GM12878 (cell line): ENCODE measurements around the gene IL10. TPM values are rescaled to one million over a fixed set of nuclear protein-coding genes. Genes with fewer than 3 reads are reported as not detected.

Experiments
- ATAC-seq: fragments of 200-7000 bp; cut with Tn5 transposase; 3 replicates; pipeline ENCODE4 v1.9.1; 2020; ENCODE audit warnings: mild to moderate bottlenecking, moderate library complexity
- BruUV-seq: library from RNA; stranded (reverse); fragments of 400-500 nt; replicated peaks from 2 replicates; lab custom pipeline; 2021; lab: Mats Ljungman, UMichigan
- CTCF ChIA-PET: fragments of 300-600 bp; sonication (Branson Sonifier 250); formaldehyde crosslinking; extraction: SDS; loops from one replicate; lab custom pipeline; 2021; ENCODE audit warnings: inconsistent platforms; lab: Yijun Ruan, JAX
- POLR2A ChIA-PET: fragments of 350-600 bp; formaldehyde crosslinking; extraction: SDS; loops from one replicate; lab custom pipeline; 2021; ENCODE audit warnings: inconsistent platforms; lab: Charles Lee
- RAD21 ChIA-PET: fragments of 300-600 bp; sonication (Branson Sonifier 250); formaldehyde crosslinking; loops from one replicate; lab custom pipeline; 2023; ENCODE audit warnings: antibody characterized with exemption; ENCODE audit not compliant: unreplicated experiment; lab: Charles Lee
- SMC1A ChIA-PET: fragments of 300-600 bp; sonication (Branson Sonifier 250); formaldehyde crosslinking; loops from one replicate; lab custom pipeline; 2023; ENCODE audit not compliant: unreplicated experiment, uncharacterized antibody; lab: Charles Lee
- DNase-seq: peaks from one replicate; pipeline ENCODE4 v3.0.0-alpha.2; 2011; ENCODE audit warnings: low read depth, low spot score
- FAIRE-seq: peaks from 3 replicates; lab custom pipeline; 2011; peaks lifted over from hg19 to GRCh38; lab: Jason Lieb, UNC
- H2AFZ ChIP-seq: 2 replicates; pipeline ENCODE4 v1.6.0; 2011; ENCODE audit warnings: low read depth, low read length, control low read depth; ENCODE audit not compliant: control insufficient read depth
- H3K27ac ChIP-seq: 2 replicates; pipeline ENCODE4 v1.5.1; 2011; ENCODE audit warnings: control low read depth; ENCODE audit not compliant: control insufficient read depth, insufficient read depth
- H3K27me3 ChIP-seq, 2 experiments: replicated peaks in 1 of 2; 2 replicates each; pipeline versions ENCODE4 v1.6.0 to v1.6.1; 2011; ENCODE audit warnings: low read length in 1 of 2; ENCODE audit not compliant: control insufficient read depth in 2 of 2, insufficient read depth in 2 of 2
- H3K36me3 ChIP-seq, 2 experiments: 2 replicates each; pipeline ENCODE4 v1.5.1; 2011; ENCODE audit warnings: low read length in 1 of 2; ENCODE audit not compliant: control insufficient read depth in 2 of 2, insufficient read depth in 2 of 2
- H3K4me1 ChIP-seq: 2 replicates; pipeline ENCODE4 v1.6.1; 2011; ENCODE audit warnings: mild to moderate bottlenecking, low read length, moderate library complexity, mixed read lengths; ENCODE audit not compliant: control insufficient read depth, insufficient read depth
- H3K4me2 ChIP-seq: 2 replicates; pipeline ENCODE4 v1.6.0; 2011; ENCODE audit warnings: control low read depth; ENCODE audit not compliant: control insufficient read depth, insufficient read depth
- H3K4me3 ChIP-seq: fragments of 200-600 bp; sonication (generic); 2 replicates; pipeline ENCODE4 v1.5.1; 2016
- H3K79me2 ChIP-seq: 2 replicates; pipeline ENCODE4 v1.6.0; 2011; ENCODE audit warnings: low read length; ENCODE audit not compliant: control insufficient read depth, insufficient read depth
- H3K9ac ChIP-seq: 2 replicates; pipeline ENCODE4 v1.8.0; 2011; ENCODE audit warnings: low read length, control low read depth, mixed read lengths; ENCODE audit not compliant: control insufficient read depth, insufficient read depth
- H3K9me3 ChIP-seq: replicated peaks from 3 replicates; pipeline ENCODE4 v1.5.1; 2011; ENCODE audit warnings: mild to moderate bottlenecking, low read length; ENCODE audit not compliant: control insufficient read depth, insufficient read depth
- H4K20me1 ChIP-seq: 2 replicates; pipeline ENCODE4 v1.6.0; 2011; ENCODE audit not compliant: control insufficient read depth, insufficient read depth
- ASH2L ChIP-seq: fragments of 300-600, 200-600 bp; sonication (generic); IDR thresholded peaks from 2 replicates; pipeline ENCODE4 v1.6.1; 2017; ENCODE audit warnings: low read depth, mild to moderate bottlenecking, borderline replicate concordance
- CREB1 ChIP-seq: IDR thresholded peaks from 2 replicates; pipeline ENCODE4 v1.6.1; 2012; ENCODE audit warnings: low read depth, mild to moderate bottlenecking, inconsistent platforms
- DPF2 ChIP-seq: fragments of 450-650 bp; IDR thresholded peaks from 2 replicates; pipeline ENCODE4 v1.6.1; 2017; ENCODE audit warnings: mild to moderate bottlenecking
- FOS ChIP-seq: IDR thresholded peaks from 3 replicates; pipeline ENCODE4 v1.6.1; 2011; ENCODE audit warnings: borderline replicate concordance; ENCODE audit not compliant: insufficient read length; ENCODE audit errors: extremely low read depth
- MAX ChIP-seq: IDR thresholded peaks from 2 replicates; pipeline ENCODE4 v1.6.1; 2012; ENCODE audit warnings: low read depth, low read length, improper control_type of control experiment
- MEF2A ChIP-seq: IDR thresholded peaks from 2 replicates; pipeline ENCODE4 v1.6.1; 2011; ENCODE audit warnings: low read depth, mild to moderate bottlenecking, low read length, moderate library complexity; ENCODE audit not compliant: insufficient read depth
- PML ChIP-seq: IDR thresholded peaks from 2 replicates; pipeline ENCODE4 v1.6.1; 2012; ENCODE audit warnings: low read length, inconsistent platforms
- RAD21 ChIP-seq: IDR thresholded peaks from 2 replicates; pipeline ENCODE4 v1.6.1; 2011; ENCODE audit warnings: mild to moderate bottlenecking, low read depth, low read length, moderate library complexity; ENCODE audit not compliant: insufficient read depth
- RB1 ChIP-seq: fragments of 450-650 bp; formaldehyde crosslinking; IDR thresholded peaks from 2 replicates; pipeline ENCODE4 v1.6.1; 2017; ENCODE audit warnings: mild to moderate bottlenecking, borderline replicate concordance
- WGBS: methylation state at CpG from one replicate; pipeline ENCODE4 v1.1.6; 2016; ENCODE audit warnings: low lambda C conversion rate; ENCODE audit not compliant: insufficient replicate concordance, insufficient coverage; ENCODE audit errors: missing lambda C conversion rate; 5-methylcytosine and 5-hydroxymethylcytosine counted together
- in situ Hi-C: fragments of 300-500 bp; cut with MboI; formaldehyde crosslinking; loops from 9 replicates; pipeline ENCODE4 v1.14.3; 2018; ENCODE audit warnings: mixed read lengths
- intact Hi-C: fragments of 100-400 bp; cut with micrococcal nuclease; formaldehyde crosslinking; loops from one replicate; pipeline ENCODE4 v1.14.2; 2022; ENCODE audit not compliant: unreplicated experiment
- polyA plus RNA-seq, 11 experiments: library from polyadenylated mRNA; depleted of rRNA in 4 of 11; unstranded in 6 of 11; stranded (reverse) in 5 of 11; fragments of >200 nt; fragmentation: Nextera tagmentation in 4 of 11; fragmentation: Illumina TruSeq in 1 of 11; extraction: Ambion mirVana in 4 of 11; extraction: Trizol in 1 of 11; gene quantifications; 1 replicate in 1 of 11; 2 replicates in 10 of 11; pipeline versions ENCODE4 v1.2.1 to v1.2.3, GENCODE V29; 2011 to 2016; ENCODE audit warnings: inconsistent platforms in 2 of 11, missing spikeins in 2 of 11, low read depth in 1 of 11
- total RNA-seq, 4 experiments: library from RNA; depleted of rRNA in 3 of 4; stranded (reverse); fragments of >200 nt in 3 of 4; fragmentation: Illumina TruSeq in 1 of 4; extraction: Trizol in 1 of 4; gene quantifications; 2 replicates each; pipeline versions ENCODE4 v1.2.1 to v1.2.3, GENCODE V29; 2013 to 2021

IL10 gene
- total and polyA plus RNA-seq, 10 of the 15 experiments (the other 5 are each of a cell fraction or from before 2014, with no cell fraction given): 0.34 to 5.0 (median 1.1) TPM

DNA sequence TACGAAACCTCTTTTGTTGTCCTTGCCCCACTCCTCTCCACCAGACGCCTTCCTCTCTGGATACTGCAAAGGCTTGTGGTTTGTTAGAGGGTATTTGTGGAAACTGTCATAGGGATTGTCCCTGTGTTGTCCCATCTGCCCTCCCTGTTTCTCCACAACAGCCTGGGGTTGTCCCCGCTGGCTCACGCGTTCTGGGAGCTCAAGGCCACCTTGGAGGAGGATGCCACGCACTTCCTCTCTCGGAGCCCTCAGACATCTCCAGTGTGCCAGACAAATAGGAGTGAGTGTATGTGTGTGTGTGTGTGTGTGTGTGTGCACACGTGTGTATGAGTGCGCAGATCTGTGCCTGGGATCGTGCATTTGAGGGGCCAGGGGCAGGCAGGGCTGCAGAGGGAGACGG lies 39.3 kb downstream of the IL10 start:
- H3K36me3 ChIP-seq: peaks cover 34 to 52% of the 10 kb centered on the region in 2 experiments
- peaks cover 3% of the 10 kb centered on the region for H4K20me1 ChIP-seq
- no peak overlapping the region for H3K4me2 ChIP-seq
- H3K9me3 ChIP-seq: no peaks in the 10 kb centered on the region
- no peak for ATAC-seq
- no peak overlapping the region for H3K4me3 ChIP-seq
- no peak for TF ChIP-seq ASH2L
- TF ChIP-seq RB1: no peak
- no peak for TF ChIP-seq CREB1
- TF ChIP-seq PML: no peak
- no peak for TF ChIP-seq RAD21
- TF ChIP-seq FOS: no peak
- no peak for TF ChIP-seq MAX
- TF ChIP-seq MEF2A: no peak
- no peak for TF ChIP-seq DPF2
- TF ChIP-seq, all 136 proteins: peak for 0
- H3K27ac ChIP-seq: no peak overlapping the region
- CTCF ChIA-PET: interaction anchor here (0.8 to 20.3 kb wide), 11 partner anchors 13 to 248 kb away, joined by 3 to 805 read pairs (median 12); partner anchors contain the start of genes IL10 and IL19
- POLR2A ChIA-PET: no interaction called here
- H3K79me2 ChIP-seq: peaks cover 3% of the 10 kb centered on the region
- RAD21 ChIA-PET: interaction anchor here (0.9 to 9.3 kb wide), 7 partner anchors 62 to 199 kb away, joined by 3 to 297 read pairs (median 22); no protein-coding TSS in a partner anchor
- intact Hi-C loops (no loop called here), in situ Hi-C loops (no loop called here)
- SMC1A ChIA-PET: interaction anchor here (1.2 to 6.4 kb wide), 7 partner anchors 37 to 179 kb away, joined by 3 to 417 read pairs (median 17); partner anchors contain the start of genes IL10 and IL19
- H2AFZ ChIP-seq: no peak overlapping the region
- no peak overlapping the region for H3K9ac ChIP-seq
- FAIRE-seq: no peak
- WGBS: 85% methylated on average over 11 of the region's 11 CpGs
- no peak for DNase-seq
- H3K4me1 ChIP-seq: peaks cover 13% of the 10 kb centered on the region
- no TSS peak for BruUV-seq
- H3K27me3 ChIP-seq: no peaks in the 10 kb centered on the region
